Neural cell (in vitro differentiated cells): Measurements from ENCODE around the gene COMMD8.

Experiments
- CTCF ChIP-seq: fragments of 450-650 bp; IDR thresholded peaks from 2 replicates; pipeline ENCODE4 v1.5.1; 2014; ENCODE audit warnings: antibody characterized with exemption, mild to moderate bottlenecking, moderate library complexity; ENCODE audit not compliant: poor library complexity, severe bottlenecking
- EZH2 ChIP-seq: fragments of 200-600, 300-800 bp; shearing (Covaris generic), sonication (generic); IDR thresholded peaks from 2 replicates; pipeline ENCODE4 v1.6.1; 2014; ENCODE audit warnings: antibody characterized with exemption, low read length, borderline replicate concordance, mild to moderate bottlenecking; ENCODE audit not compliant: insufficient read depth, poor library complexity, severe bottlenecking
- REST ChIP-seq: IDR thresholded peaks from 2 replicates; pipeline ENCODE4 v1.6.1; 2012; ENCODE audit warnings: borderline replicate concordance

GRCh38 chr4:47510506-47511143 is 47.1 kb upstream of the COMMD8 start:
- TF ChIP-seq CTCF (no peak), REST (no peak), EZH2 (no peak)
